KMS-11 (cell line): ENCODE results near the gene ANKRD13B.

ENCODE experiments used
- H2AFZ ChIP-seq: fragments of 200-600 bp; sonication (generic); 2 replicates; pipeline ENCODE4 v1.6.1; 2016; ENCODE audit warnings: antibody characterized with exemption, mixed run types, low read depth
- H3K27ac ChIP-seq: fragments of 200-600 bp; sonication (generic); 2 replicates; pipeline ENCODE4 v1.6.1; 2016; ENCODE audit warnings: mild to moderate bottlenecking, mixed run types
- H3K27me3 ChIP-seq: fragments of 200-600 bp; sonication (generic); 2 replicates; pipeline ENCODE4 v1.6.1; 2017; ENCODE audit warnings: mild to moderate bottlenecking, low read depth, mixed run types, moderate library complexity; ENCODE audit not compliant: insufficient read depth
- H3K36me3 ChIP-seq: fragments of 200-600 bp; sonication (generic); 2 replicates; pipeline ENCODE4 v1.6.1; 2017; ENCODE audit warnings: mild to moderate bottlenecking, mixed run types; ENCODE audit not compliant: insufficient read depth
- H3K4me1 ChIP-seq: fragments of 200-600 bp; sonication (generic); 2 replicates; pipeline ENCODE4 v1.6.1; 2016; ENCODE audit warnings: mild to moderate bottlenecking, low read depth, mixed run types; ENCODE audit not compliant: poor library complexity, severe bottlenecking
- H3K4me2 ChIP-seq: fragments of 200-600 bp; sonication (generic); 2 replicates; pipeline ENCODE4 v1.7.0; 2016; ENCODE audit warnings: mild to moderate bottlenecking, mixed run types
- H3K4me3 ChIP-seq: fragments of 200-600 bp; sonication (generic); IDR thresholded peaks from 2 replicates; pipeline ENCODE4 v1.6.1; 2017; ENCODE audit warnings: low read depth, low read length, mixed read lengths; ENCODE audit not compliant: insufficient read depth
- H3K79me2 ChIP-seq: fragments of 200-600 bp; sonication (generic); 2 replicates; pipeline ENCODE4 v1.6.1; 2016; ENCODE audit warnings: low read depth, mixed run types; ENCODE audit not compliant: insufficient read depth
- H3K9ac ChIP-seq: fragments of 200-600 bp; sonication (generic); 2 replicates; pipeline ENCODE4 v1.6.1; 2016; ENCODE audit warnings: mild to moderate bottlenecking, mixed run types
- H4K20me1 ChIP-seq: fragments of 200-600 bp; sonication (generic); 2 replicates; pipeline ENCODE4 v1.6.1; 2016; ENCODE audit warnings: mild to moderate bottlenecking, mixed run types; ENCODE audit not compliant: insufficient read depth
- TF ChIP-seq, protein P1 (sequence below): fragments of 200-600 bp; sonication (generic); conservative IDR thresholded peaks from 2 replicates; pipeline ENCODE4 v1.6.1; 2017; ENCODE audit warnings: low read depth, mild to moderate bottlenecking, antibody characterized with exemption, low read length, moderate library complexity, mixed read lengths

The ANKRD13B gene

DNA sequence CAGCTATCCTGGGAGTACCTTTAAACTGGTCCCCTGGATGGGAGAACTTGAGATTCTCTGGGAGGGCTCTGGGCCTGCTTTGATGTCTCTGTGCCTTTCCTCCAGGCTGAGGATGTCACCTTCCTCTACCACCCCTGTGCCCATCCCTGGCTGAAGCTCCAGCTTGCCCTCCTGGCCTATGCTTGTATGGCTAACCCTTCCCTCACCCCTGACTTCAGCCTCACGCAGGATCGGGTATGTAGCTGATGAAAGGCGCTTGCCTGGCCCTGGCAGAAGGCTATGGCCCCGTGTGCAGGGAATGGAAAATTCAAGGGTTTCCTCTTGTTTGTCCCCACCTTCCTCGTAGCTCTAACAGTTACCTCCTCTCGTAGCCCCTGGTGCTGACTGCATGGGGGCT, 21.4 kb upstream of the ANKRD13B start:
- no peak overlapping the region for H3K9ac ChIP-seq
- H3K36me3 ChIP-seq, result no peaks in the 10 kb centered on the region
- no peak overlapping the region for H3K4me3 ChIP-seq
- TF ChIP-seq, protein P1, sequence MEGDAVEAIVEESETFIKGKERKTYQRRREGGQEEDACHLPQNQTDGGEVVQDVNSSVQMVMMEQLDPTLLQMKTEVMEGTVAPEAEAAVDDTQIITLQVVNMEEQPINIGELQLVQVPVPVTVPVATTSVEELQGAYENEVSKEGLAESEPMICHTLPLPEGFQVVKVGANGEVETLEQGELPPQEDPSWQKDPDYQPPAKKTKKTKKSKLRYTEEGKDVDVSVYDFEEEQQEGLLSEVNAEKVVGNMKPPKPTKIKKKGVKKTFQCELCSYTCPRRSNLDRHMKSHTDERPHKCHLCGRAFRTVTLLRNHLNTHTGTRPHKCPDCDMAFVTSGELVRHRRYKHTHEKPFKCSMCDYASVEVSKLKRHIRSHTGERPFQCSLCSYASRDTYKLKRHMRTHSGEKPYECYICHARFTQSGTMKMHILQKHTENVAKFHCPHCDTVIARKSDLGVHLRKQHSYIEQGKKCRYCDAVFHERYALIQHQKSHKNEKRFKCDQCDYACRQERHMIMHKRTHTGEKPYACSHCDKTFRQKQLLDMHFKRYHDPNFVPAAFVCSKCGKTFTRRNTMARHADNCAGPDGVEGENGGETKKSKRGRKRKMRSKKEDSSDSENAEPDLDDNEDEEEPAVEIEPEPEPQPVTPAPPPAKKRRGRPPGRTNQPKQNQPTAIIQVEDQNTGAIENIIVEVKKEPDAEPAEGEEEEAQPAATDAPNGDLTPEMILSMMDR, result no peak
- H3K27me3 ChIP-seq, result no peaks in the 10 kb centered on the region
- H4K20me1 ChIP-seq, result no peaks in the 10 kb centered on the region
- no peak overlapping the region for H2AFZ ChIP-seq
- no peak overlapping the region for H3K4me2 ChIP-seq
- peaks cover 10% of the 10 kb centered on the region for H3K4me1 ChIP-seq
- H3K27ac ChIP-seq, result no peak overlapping the region
- no peaks in the 10 kb centered on the region for H3K79me2 ChIP-seq

DNA sequence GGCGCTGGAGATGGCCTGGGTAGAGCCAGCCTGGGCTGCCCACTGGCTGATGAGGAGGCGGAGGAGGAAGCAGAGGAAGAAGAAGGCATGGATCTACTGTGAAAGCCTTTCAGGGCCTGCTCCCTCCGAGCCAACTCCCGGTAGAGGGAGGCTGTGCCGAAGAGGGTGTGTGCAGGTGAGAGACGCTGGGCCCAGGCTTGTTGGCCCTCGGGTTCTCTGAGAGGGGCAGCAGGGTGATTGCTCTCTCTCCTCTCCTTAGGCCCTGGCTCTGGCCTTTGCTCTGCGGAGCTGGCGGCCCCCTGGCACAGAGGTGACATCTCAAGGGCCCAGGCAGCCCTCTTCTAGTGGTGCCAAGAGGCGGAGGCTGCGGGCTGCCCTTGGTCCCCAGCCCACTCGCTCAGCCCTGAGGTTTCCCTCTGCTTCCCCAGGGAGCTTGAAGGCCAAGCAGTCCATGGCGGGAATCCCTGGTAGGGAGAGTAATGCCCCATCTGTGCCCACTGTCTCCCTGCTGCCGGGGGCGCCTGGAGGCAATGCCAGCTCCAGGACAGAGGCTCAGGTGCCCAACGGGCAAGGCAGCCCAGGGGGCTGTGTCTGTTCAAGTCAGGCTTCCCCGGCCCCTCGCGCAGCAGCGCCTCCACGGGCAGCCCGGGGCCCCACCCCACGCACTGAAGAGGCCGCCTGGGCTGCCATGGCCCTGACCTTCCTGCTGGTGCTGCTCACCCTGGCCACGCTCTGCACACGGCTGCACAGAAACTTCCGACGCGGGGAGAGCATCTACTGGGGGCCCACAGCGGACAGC, 20.9 kb upstream of the ANKRD13B start:
- no peaks in the 10 kb centered on the region for H3K27me3 ChIP-seq
- no peak overlapping the region for H3K27ac ChIP-seq
- H4K20me1 ChIP-seq, result no peaks in the 10 kb centered on the region
- TF ChIP-seq, protein P1, result no peak
- no peaks in the 10 kb centered on the region for H3K36me3 ChIP-seq
- no peak overlapping the region; the same call in 1 of the 2 replicates for H3K9ac ChIP-seq
- H3K4me3 ChIP-seq, result no peak overlapping the region
- peaks cover 10% of the 10 kb centered on the region for H3K4me1 ChIP-seq
- H3K79me2 ChIP-seq, result no peaks in the 10 kb centered on the region
- no peak overlapping the region for H2AFZ ChIP-seq
- H3K4me2 ChIP-seq, result no peak overlapping the region

DNA sequence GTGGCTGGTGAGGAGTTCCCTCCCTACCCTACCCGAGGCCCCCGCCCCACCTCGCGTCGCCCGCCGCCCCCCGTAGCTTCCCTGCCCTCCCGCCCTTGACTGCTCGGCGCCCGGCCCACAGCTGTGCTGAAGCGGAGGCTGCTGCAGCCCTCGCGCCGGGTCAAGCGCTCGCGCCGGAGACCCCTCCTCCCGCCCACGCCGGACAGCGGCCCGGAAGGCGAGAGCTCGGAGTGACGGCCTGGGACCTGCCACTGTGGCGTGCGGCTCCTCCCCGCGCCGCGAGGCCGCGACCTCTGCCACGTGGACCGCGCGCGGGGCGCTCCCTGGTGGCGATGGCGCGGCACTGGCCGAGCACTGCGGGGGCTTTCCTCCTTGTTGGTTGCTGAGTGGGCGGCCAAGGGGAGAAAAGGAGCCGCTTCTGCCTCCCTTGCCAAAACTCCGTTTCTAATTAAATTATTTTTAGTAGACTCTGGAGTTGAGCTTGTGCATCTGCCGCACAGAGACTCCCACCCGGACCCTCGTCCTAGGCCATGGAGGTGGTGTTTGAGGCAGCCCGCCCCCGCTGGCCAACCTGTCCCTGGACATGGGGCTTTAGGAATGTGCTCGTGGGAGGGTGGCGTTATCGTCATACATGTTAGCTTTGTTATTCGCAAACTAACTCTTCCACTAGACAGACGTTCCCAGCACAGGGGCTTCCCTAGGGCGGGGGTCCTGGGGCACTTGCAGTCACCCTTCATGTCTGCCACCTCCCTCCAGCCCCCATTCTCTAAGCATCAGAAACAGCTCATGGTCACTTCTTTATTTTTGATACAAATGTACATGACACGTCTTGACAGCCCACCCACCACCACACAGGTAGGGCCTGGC, 20.0 kb upstream of the ANKRD13B start:
- no peaks in the 10 kb centered on the region for H3K36me3 ChIP-seq
- H3K4me2 ChIP-seq, result no peak overlapping the region
- H3K4me1 ChIP-seq, result peaks cover 10% of the 10 kb centered on the region
- H2AFZ ChIP-seq, result no peak overlapping the region
- H4K20me1 ChIP-seq, result no peaks in the 10 kb centered on the region
- H3K4me3 ChIP-seq, result no peak overlapping the region
- no peaks in the 10 kb centered on the region for H3K79me2 ChIP-seq
- H3K27me3 ChIP-seq, result no peaks in the 10 kb centered on the region
- TF ChIP-seq, protein P1, result peak; percentile 23; the same call in 1 of the 2 replicates
- H3K27ac ChIP-seq, result no peak overlapping the region
- H3K9ac ChIP-seq, result no peak overlapping the region; the same call in 1 of the 2 replicates

DNA sequence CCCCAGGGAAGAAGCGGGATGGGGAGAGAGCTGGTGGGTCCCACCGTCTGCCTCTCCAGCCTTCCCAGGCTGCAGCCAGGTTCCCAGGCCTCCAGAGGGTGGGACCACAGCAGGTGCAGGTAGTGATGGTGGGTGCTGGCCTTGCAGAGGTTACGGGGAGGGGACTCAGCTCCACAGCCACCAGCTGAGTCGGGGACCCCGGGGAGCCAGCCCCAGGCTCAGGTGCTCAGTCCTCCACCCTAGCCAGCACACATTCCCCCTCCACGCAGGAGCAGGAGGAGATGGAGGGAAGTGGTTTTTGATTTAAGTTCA, 19.4 kb upstream of the ANKRD13B start:
- Histone ChIP-seq H3K4me3 (no peak overlapping the region), H3K4me2 (no peak overlapping the region), H2AFZ (no peak overlapping the region), H4K20me1 (no peaks in the 10 kb centered on the region), H3K36me3 (no peaks in the 10 kb centered on the region), H3K27ac (no peak overlapping the region), H3K4me1 (peaks cover 10% of the 10 kb centered on the region), H3K9ac (no peak overlapping the region), H3K27me3 (no peaks in the 10 kb centered on the region), H3K79me2 (no peaks in the 10 kb centered on the region)
- TF ChIP-seq, protein P1, result no peak
